MM.1S (cell line): ENCODE measurements around the gene GPATCH8.

Experiments
- DNase-seq: peaks from one replicate; pipeline ENCODE4 v3.0.0-alpha.2; 2015
- H2AFZ ChIP-seq: fragments of 300-600 bp; sonication (generic); 2 replicates; pipeline ENCODE4 v1.6.0; 2016; ENCODE audit warnings: antibody characterized with exemption, low read length
- H3F3A ChIP-seq: fragments of 300-600 bp; sonication (generic); 2 replicates; pipeline ENCODE4 v1.6.1; 2016; ENCODE audit warnings: mild to moderate bottlenecking, antibody characterized with exemption, low read length, moderate library complexity, mixed read lengths; ENCODE audit not compliant: insufficient read depth
- H3K27ac ChIP-seq: fragments of 300-600 bp; sonication (generic); 2 replicates; pipeline ENCODE4 v1.5.1; 2016; ENCODE audit warnings: mild to moderate bottlenecking, low read length
- H3K27me3 ChIP-seq: fragments of 300-600 bp; sonication (generic); replicated peaks from 2 replicates; pipeline ENCODE4 v1.6.0; 2016; ENCODE audit warnings: low read length; ENCODE audit not compliant: insufficient read depth
- H3K36me3 ChIP-seq: fragments of 300-600 bp; sonication (generic); replicated peaks from 2 replicates; pipeline ENCODE4 v1.6.1; 2016; ENCODE audit warnings: mild to moderate bottlenecking, low read length, mixed read lengths; ENCODE audit not compliant: insufficient read depth
- H3K4me1 ChIP-seq: fragments of 300-600 bp; sonication (generic); 2 replicates; pipeline ENCODE4 v1.6.1; 2016; ENCODE audit warnings: low read length, mixed read lengths
- H3K4me2 ChIP-seq: fragments of 300-600 bp; sonication (generic); 2 replicates; pipeline ENCODE4 v1.6.0; 2016; ENCODE audit warnings: low read depth, low read length
- H3K4me3 ChIP-seq: fragments of 300-600 bp; sonication (generic); 2 replicates; pipeline ENCODE4 v1.5.1; 2016; ENCODE audit warnings: low read length, mixed read lengths
- H3K79me2 ChIP-seq: fragments of 300-600 bp; sonication (generic); 2 replicates; pipeline ENCODE4 v1.6.1; 2016; ENCODE audit warnings: mixed run types, low read length, mixed read lengths
- H3K9ac ChIP-seq: fragments of 300-600 bp; sonication (generic); 2 replicates; pipeline ENCODE4 v1.6.1; 2016; ENCODE audit warnings: low read length, mixed read lengths
- H3K9me2 ChIP-seq: fragments of 300-600 bp; sonication (generic); replicated peaks from 2 replicates; pipeline ENCODE4 v1.6.1; 2016; ENCODE audit warnings: mild to moderate bottlenecking, low read length, mixed read lengths; ENCODE audit not compliant: insufficient read depth
- H3K9me3 ChIP-seq: fragments of 300-600 bp; sonication (generic); replicated peaks from 2 replicates; pipeline ENCODE4 v1.6.1; 2016; ENCODE audit warnings: mild to moderate bottlenecking, low read length, mixed read lengths; ENCODE audit not compliant: insufficient read depth
- H4K20me1 ChIP-seq: fragments of 300-600 bp; sonication (generic); 2 replicates; pipeline ENCODE4 v1.6.1; 2016; ENCODE audit warnings: mild to moderate bottlenecking, low read length, moderate library complexity, mixed read lengths; ENCODE audit not compliant: insufficient read depth
- EZH2 ChIP-seq: fragments of 300-600 bp; sonication (generic); optimal IDR thresholded peaks from 2 replicates; pipeline ENCODE3; 2017; ENCODE audit warnings: low read depth, mild to moderate bottlenecking, antibody characterized with exemption, low read length, mixed read lengths
- EZH2phosphoT487 ChIP-seq: fragments of 300-600 bp; sonication (generic); IDR thresholded peaks from 2 replicates; pipeline ENCODE4 v1.6.1; 2018; ENCODE audit warnings: antibody characterized with exemption, low read length
- TF ChIP-seq, protein P1 (sequence below): fragments of 300-600 bp; sonication (generic); IDR thresholded peaks from 2 replicates; pipeline ENCODE4 v1.5.1; 2016; ENCODE audit warnings: antibody characterized with exemption, low read length, mixed read lengths

Gene GPATCH8

DNA sequence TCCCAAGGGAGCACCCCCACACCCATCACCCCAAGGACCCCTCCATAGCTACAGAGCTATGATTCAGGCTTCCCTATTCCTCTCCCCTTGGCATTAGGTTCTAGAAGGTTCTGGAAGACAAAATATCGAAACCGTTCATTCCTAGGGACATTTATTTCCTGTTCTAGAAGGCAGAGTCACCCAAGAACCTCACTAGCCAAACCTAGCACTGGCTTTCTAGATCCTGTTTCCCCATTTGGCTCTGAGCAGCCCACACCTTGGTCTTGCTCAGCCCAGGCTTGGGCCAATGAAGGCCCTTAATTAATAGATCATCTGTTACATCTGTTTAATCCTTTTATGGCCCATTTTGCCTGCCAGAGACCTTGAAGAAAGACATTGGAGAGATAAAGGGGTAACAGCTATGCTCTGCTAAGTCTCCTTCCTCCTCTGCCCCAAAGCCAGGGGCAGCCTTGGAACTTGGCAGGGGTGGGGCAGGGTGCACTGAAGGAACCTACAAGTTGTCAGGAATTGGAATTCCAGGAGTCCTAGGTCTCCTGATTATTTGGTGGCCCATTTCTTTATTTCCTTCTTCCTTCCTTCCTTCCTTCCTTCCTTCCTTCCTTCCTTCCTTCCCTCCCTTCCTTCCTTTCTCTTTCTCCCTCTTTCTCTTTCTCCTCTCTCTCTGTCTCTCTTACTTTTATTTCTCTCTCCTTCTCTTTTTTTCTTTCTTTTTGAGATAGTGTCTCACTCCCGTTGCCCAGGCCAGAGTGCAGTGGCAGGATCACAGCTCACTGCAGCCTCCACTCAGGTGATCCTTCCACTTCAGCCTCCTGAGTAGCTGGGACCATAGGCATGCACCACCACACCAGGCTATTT lies 45.4 kb upstream of the GPATCH8 start:
- no peaks in the 10 kb centered on the region; the same call in 1 of the 2 replicates for H3K4me1 ChIP-seq
- H3K9ac ChIP-seq, result no peak overlapping the region
- no peak overlapping the region for H3K27ac ChIP-seq

DNA sequence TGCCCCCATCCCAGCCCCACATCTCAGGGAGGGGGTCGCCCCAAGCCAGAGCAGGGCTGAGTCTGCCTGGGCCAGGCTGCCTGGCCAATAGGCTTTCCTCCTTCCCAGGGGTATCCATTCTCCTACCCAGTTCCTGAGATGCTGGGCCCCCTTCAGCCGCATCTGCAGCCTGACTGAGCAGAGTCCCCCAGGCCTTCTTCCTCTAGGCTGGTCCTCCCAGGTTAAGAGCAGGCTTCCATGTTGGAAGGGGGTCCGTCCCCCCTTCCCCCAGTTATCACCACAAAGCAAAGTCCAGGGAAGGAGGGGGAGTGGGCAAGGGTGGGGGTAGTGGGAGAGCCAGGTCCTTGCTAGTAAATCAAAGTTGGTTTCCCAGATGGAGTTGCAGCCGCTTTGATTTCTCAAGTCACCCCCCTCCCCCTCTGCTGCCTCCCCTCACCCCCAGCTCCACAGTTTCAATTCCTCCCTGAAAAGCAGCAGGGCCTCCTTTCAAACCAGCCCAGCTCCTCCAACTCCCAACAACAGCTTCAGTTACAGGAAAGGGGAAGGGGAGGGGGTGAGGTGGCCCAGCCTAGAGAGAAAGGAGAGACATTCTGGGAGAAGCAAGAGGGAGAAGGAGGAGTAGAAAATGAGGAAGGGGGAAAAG lies 44.5 kb upstream of the GPATCH8 start:
- H3K9me2 ChIP-seq, result no peaks in the 10 kb centered on the region
- H3K27ac ChIP-seq, result no peak overlapping the region
- H3K4me3 ChIP-seq, result no peak overlapping the region
- no peaks in the 10 kb centered on the region for H3K79me2 ChIP-seq
- TF ChIP-seq EZH2phosphoT487 (no peak), EZH2 (no peak)
- TF ChIP-seq, protein P1, sequence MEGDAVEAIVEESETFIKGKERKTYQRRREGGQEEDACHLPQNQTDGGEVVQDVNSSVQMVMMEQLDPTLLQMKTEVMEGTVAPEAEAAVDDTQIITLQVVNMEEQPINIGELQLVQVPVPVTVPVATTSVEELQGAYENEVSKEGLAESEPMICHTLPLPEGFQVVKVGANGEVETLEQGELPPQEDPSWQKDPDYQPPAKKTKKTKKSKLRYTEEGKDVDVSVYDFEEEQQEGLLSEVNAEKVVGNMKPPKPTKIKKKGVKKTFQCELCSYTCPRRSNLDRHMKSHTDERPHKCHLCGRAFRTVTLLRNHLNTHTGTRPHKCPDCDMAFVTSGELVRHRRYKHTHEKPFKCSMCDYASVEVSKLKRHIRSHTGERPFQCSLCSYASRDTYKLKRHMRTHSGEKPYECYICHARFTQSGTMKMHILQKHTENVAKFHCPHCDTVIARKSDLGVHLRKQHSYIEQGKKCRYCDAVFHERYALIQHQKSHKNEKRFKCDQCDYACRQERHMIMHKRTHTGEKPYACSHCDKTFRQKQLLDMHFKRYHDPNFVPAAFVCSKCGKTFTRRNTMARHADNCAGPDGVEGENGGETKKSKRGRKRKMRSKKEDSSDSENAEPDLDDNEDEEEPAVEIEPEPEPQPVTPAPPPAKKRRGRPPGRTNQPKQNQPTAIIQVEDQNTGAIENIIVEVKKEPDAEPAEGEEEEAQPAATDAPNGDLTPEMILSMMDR, result no peak
- H3K36me3 ChIP-seq, result no peaks in the 10 kb centered on the region
- DNase-seq, result no peak
- H3K9ac ChIP-seq, result no peak overlapping the region
- H3K4me2 ChIP-seq, result no peak overlapping the region
- H3K9me3 ChIP-seq, result no peaks in the 10 kb centered on the region
- no peaks in the 10 kb centered on the region; the same call in 1 of the 2 replicates for H3K4me1 ChIP-seq
- no peaks in the 10 kb centered on the region for H3F3A ChIP-seq
- H3K27me3 ChIP-seq, result no peaks in the 10 kb centered on the region
- H4K20me1 ChIP-seq, result no peaks in the 10 kb centered on the region
- no peak overlapping the region for H2AFZ ChIP-seq

More for the DNA sequence above, 45.4 kb upstream of the GPATCH8 start:
- Histone ChIP-seq H2AFZ (no peak overlapping the region), H3K4me2 (no peak overlapping the region), H3K9me3 (no peaks in the 10 kb centered on the region), H3K4me3 (no peak overlapping the region), H3F3A (no peaks in the 10 kb centered on the region), H3K36me3 (no peaks in the 10 kb centered on the region), H3K79me2 (no peaks in the 10 kb centered on the region), H4K20me1 (no peaks in the 10 kb centered on the region), H3K27me3 (no peaks in the 10 kb centered on the region), H3K9me2 (no peaks in the 10 kb centered on the region)
- no peak for TF ChIP-seq EZH2phosphoT487
- TF ChIP-seq, protein P1, result no peak
- DNase-seq, result no peak

DNA sequence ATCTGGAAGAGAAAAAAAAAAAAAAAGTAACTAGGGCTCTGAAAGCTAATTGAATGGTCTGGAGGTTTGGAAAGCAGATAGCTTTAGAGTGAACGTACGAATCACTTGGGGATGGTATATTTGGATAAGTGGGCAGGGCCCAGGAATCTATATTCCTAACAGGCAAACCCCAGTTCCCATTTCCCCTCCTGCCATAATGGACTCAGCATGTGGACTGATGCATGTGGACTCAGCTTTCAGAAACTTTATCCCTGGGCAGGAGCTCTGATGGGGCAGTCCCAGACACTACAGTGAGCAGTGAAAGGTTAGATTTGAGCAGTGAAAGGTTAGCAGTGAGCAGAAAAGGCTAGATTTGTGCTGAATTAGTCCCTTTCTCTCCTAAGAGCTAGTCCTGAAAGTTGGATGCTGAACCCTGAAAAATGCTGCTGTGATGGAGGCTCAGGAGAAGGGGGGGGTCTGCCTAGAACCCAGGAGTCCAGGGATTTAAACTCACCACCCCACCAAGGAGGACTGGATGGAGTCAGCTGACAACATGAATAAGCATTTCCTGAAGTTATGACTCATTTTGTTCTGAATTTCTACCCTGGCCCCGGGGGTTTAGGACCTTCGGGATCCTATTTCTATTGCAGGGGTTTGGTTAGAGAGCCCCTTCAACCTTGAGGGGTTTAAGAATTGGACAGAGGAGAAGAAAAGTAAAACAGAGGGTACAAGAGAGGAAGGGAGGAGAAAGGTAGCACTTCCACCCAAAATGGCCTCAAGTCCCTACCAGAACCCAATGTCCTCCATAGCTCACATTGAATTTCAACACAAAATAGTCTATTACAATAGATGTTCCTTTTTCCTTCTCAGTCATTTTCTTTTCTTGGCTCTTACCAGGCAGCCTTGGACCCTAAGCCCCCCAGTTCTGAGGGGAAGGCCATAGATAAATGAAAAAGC lies 43.7 kb upstream of the GPATCH8 start:
- no peak for DNase-seq
- Histone ChIP-seq H2AFZ (no peak overlapping the region), H3K9ac (no peak overlapping the region)

More for the DNA sequence above, 43.7 kb upstream of the GPATCH8 start:
- H3F3A ChIP-seq, result no peaks in the 10 kb centered on the region
- H3K9me2 ChIP-seq, result no peaks in the 10 kb centered on the region
- no peak overlapping the region for H3K4me3 ChIP-seq
- no peak overlapping the region for H3K4me2 ChIP-seq
- no peaks in the 10 kb centered on the region for H4K20me1 ChIP-seq
- H3K27ac ChIP-seq, result no peak overlapping the region
- no peaks in the 10 kb centered on the region for H3K79me2 ChIP-seq
- no peaks in the 10 kb centered on the region for H3K36me3 ChIP-seq
- no peaks in the 10 kb centered on the region for H3K9me3 ChIP-seq
- TF ChIP-seq EZH2 (no peak), EZH2phosphoT487 (no peak)
- TF ChIP-seq, protein P1, result no peak
- H3K4me1 ChIP-seq, result peaks cover 3% of the 10 kb centered on the region
- H3K27me3 ChIP-seq, result no peaks in the 10 kb centered on the region
